ENCODE data around the gene STRA8. TPM values are rescaled to one million over a fixed set of nuclear protein-coding genes. Genes with fewer than 3 reads are reported as not detected.

The STRA8 gene
- total and polyA plus RNA-seq, 2 of the 13 experiments (the other 11 are each of a cell fraction or from before 2014, with no cell fraction given) = not detected

- TF ChIP-seq ARID5B (CRISPR knock-in tag; IDR thresholded peaks at IDR 0.05) (0 out of 2 replicates have a peak, but pooled peaks have one; percentile 2), PLRG1 (conservative IDR thresholded peaks at IDR 0.05) (no peak), ZNF770 (CRISPR knock-in tag; IDR thresholded peaks at IDR 0.05) (peak; percentile 44; the same call in 1 of the 2 replicates), ADNP (CRISPR knock-in tag; IDR thresholded peaks at IDR 0.05) (no peak), MTF2 (CRISPR knock-in tag; IDR thresholded peaks at IDR 0.05; ENCODE audit: borderline replicate concordance) (0 out of 2 replicates have a peak, but pooled peaks have one; percentile 16), ZBTB37 (CRISPR knock-in tag; IDR thresholded peaks at IDR 0.05) (no peak)
Measured at GRCh38 chr7:135210888-135211178, 22.8 kb upstream of the STRA8 start (continued).
